ENCODE results near the gene TIGD1.

DNA sequence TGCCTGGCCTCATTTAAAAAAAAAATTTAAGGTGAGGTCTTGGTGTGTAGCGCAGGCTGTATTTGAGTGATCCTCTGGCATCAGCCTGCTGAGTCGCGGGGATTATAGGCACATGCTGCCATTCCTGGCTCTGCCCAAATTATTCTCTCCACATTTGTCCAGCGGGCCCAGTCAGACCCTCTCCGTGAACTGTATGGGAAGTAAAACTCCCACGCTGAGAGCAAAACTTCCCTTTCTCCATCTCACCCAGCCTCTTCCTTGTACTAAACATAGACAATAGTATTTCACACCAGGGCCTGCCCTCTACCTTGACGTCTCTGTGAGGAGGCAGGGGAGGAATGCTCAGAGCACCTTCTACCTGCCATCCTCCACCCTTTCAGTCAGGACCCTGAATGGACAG is 37.2 kb upstream of the TIGD1 start:
- TF ChIP-seq, protein P1, sequence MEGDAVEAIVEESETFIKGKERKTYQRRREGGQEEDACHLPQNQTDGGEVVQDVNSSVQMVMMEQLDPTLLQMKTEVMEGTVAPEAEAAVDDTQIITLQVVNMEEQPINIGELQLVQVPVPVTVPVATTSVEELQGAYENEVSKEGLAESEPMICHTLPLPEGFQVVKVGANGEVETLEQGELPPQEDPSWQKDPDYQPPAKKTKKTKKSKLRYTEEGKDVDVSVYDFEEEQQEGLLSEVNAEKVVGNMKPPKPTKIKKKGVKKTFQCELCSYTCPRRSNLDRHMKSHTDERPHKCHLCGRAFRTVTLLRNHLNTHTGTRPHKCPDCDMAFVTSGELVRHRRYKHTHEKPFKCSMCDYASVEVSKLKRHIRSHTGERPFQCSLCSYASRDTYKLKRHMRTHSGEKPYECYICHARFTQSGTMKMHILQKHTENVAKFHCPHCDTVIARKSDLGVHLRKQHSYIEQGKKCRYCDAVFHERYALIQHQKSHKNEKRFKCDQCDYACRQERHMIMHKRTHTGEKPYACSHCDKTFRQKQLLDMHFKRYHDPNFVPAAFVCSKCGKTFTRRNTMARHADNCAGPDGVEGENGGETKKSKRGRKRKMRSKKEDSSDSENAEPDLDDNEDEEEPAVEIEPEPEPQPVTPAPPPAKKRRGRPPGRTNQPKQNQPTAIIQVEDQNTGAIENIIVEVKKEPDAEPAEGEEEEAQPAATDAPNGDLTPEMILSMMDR (IDR thresholded peaks at IDR 0.05) = no peak
- TF ChIP-seq POLR2A (IDR thresholded peaks at IDR 0.05) = no peak
